Activated T-helper 1 cell treated with anti-CD3 and anti-CD28 coated beads, Interleukin-12 subunit alpha, Interleukin-12 subunit beta, Interleukin-2, Interleukin-4 antibody, amounts not matched to agents 30 ng/mL and 10 ng/mL and 1 ng/mL, durations not matched to agents 14 hours and 24 hours and 36 hours (primary cell): ENCODE results near the gene VPS26A. TPM values are rescaled to one million over a fixed set of nuclear protein-coding genes. Genes with fewer than 3 reads are reported as not detected.

Experiments
- DNase-seq: peaks from one replicate; pipeline ENCODE4 v3.0.0; 2021; ENCODE audit warnings: low spot score
- H3K27ac Mint-ChIP-seq: one replicate; pipeline ENCODE4 v1.8.0; 2021; ENCODE audit warnings: mild to moderate bottlenecking, mixed read lengths
- H3K27me3 Mint-ChIP-seq: one replicate; pipeline ENCODE4 v1.8.0; 2022; ENCODE audit warnings: mild to moderate bottlenecking, moderate library complexity, mixed read lengths; ENCODE audit not compliant: insufficient read depth
- H3K36me3 Mint-ChIP-seq: one replicate; pipeline ENCODE4 v1.8.0; 2021; ENCODE audit warnings: low read depth, mixed read lengths
- H3K4me1 Mint-ChIP-seq: one replicate; pipeline ENCODE4 v1.8.0; 2021; ENCODE audit warnings: low read depth, mixed read lengths
- H3K4me3 Mint-ChIP-seq: one replicate; pipeline ENCODE4 v1.8.0; 2021; ENCODE audit warnings: mild to moderate bottlenecking, moderate library complexity, mixed read lengths
- H3K9me3 Mint-ChIP-seq: one replicate; pipeline ENCODE4 v1.8.0; 2021; ENCODE audit warnings: mixed read lengths
- intact Hi-C: fragments of 100-400 bp; cut with micrococcal nuclease; formaldehyde crosslinking; loops from one replicate; pipeline ENCODE4 v1.15.1; 2024
- total RNA-seq: library from RNA; stranded (reverse); gene quantifications from 2 replicates; pipeline ENCODE4 v1.2.3, GENCODE V29; 2022

VPS26A gene
- total RNA-seq, 1 donor from 2014 or later, result 24.7 TPM

GRCh38 chr10:69201045-69201444 lies 77.1 kb downstream of the VPS26A start:
- H3K27ac Mint-ChIP-seq, result peak overlapping the region; percentile 83
- H3K27me3 Mint-ChIP-seq, result no peaks in the 10 kb centered on the region
- no peak for DNase-seq
- peak overlapping the region; percentile 19 for H3K4me3 Mint-ChIP-seq
- intact Hi-C loops, result no loop called here
- H3K36me3 Mint-ChIP-seq, result peaks cover 29% of the 10 kb centered on the region
- no peaks in the 10 kb centered on the region for H3K9me3 Mint-ChIP-seq
- H3K4me1 Mint-ChIP-seq, result peaks cover 50% of the 10 kb centered on the region

- DNase-seq, result no peak
- Mint-ChIP-seq H3K4me1 (peaks cover 63% of the 10 kb centered on the region), H3K9me3 (no peaks in the 10 kb centered on the region), H3K36me3 (peaks cover 40% of the 10 kb centered on the region), H3K27ac (peak overlapping the region; percentile 82), H3K4me3 (peak overlapping the region; percentile 72), H3K27me3 (no peaks in the 10 kb centered on the region)
- intact Hi-C loops, result no loop called here
Observed at GRCh38 chr10:69202332-69202731, 78.4 kb downstream of the VPS26A start.

GRCh38 chr10:69208761-69209160 lies 84.8 kb downstream of the VPS26A start:
- Mint-ChIP-seq H3K27ac (peak overlapping the region; percentile 27), H3K4me1 (peaks cover 62% of the 10 kb centered on the region), H3K9me3 (no peaks in the 10 kb centered on the region), H3K36me3 (peaks cover 43% of the 10 kb centered on the region), H3K4me3 (no peak overlapping the region), H3K27me3 (no peaks in the 10 kb centered on the region)
- no peak for DNase-seq
- intact Hi-C loops, result no loop called here

- H3K27me3 Mint-ChIP-seq, result no peaks in the 10 kb centered on the region
- intact Hi-C loops, result no loop called here
- H3K27ac Mint-ChIP-seq, result peak overlapping the region; percentile 59
- H3K9me3 Mint-ChIP-seq, result peaks cover 4% of the 10 kb centered on the region
- peak overlapping the region; percentile 13 for H3K4me3 Mint-ChIP-seq
- peaks cover 44% of the 10 kb centered on the region for H3K36me3 Mint-ChIP-seq
- peaks cover 65% of the 10 kb centered on the region for H3K4me1 Mint-ChIP-seq
- no peak for DNase-seq
Observed at GRCh38 chr10:69209787-69210484, 86.0 kb downstream of the VPS26A start.

- Mint-ChIP-seq H3K4me1 (peaks cover 68% of the 10 kb centered on the region), H3K4me3 (no peak overlapping the region), H3K27me3 (no peaks in the 10 kb centered on the region), H3K36me3 (peaks cover 38% of the 10 kb centered on the region), H3K27ac (peak overlapping the region; percentile 30), H3K9me3 (peaks cover 7% of the 10 kb centered on the region)
- intact Hi-C loops, result no loop called here
- DNase-seq, result no peak
Observed at GRCh38 chr10:69211104-69211503, 87.1 kb downstream of the VPS26A start.

GRCh38 chr10:69211524-69211923 lies 87.5 kb downstream of the VPS26A start:
- no peak overlapping the region for H3K27ac Mint-ChIP-seq
- intact Hi-C loops, result no loop called here
- no peaks in the 10 kb centered on the region for H3K27me3 Mint-ChIP-seq
- no peak overlapping the region for H3K4me3 Mint-ChIP-seq
- H3K9me3 Mint-ChIP-seq, result peaks cover 7% of the 10 kb centered on the region
- peaks cover 34% of the 10 kb centered on the region for H3K36me3 Mint-ChIP-seq
- DNase-seq, result no peak
- H3K4me1 Mint-ChIP-seq, result peaks cover 68% of the 10 kb centered on the region

- Mint-ChIP-seq H3K27ac (no peak overlapping the region), H3K4me3 (no peak overlapping the region), H3K36me3 (peaks cover 14% of the 10 kb centered on the region), H3K27me3 (no peaks in the 10 kb centered on the region), H3K4me1 (peaks cover 51% of the 10 kb centered on the region), H3K9me3 (peaks cover 7% of the 10 kb centered on the region)
- intact Hi-C loops, result loop anchor here (2.0 kb wide), 2 partner anchors 33 to 165 kb away; partner anchors contain the start of gene SUPV3L1
- no peak for DNase-seq
Observed at GRCh38 chr10:69213591-69214311, 89.8 kb downstream of the VPS26A start.

- DNase-seq, result no peak
- H3K27ac Mint-ChIP-seq, result peak overlapping the region; percentile 87
- H3K4me3 Mint-ChIP-seq, result peak overlapping the region; percentile 15
- intact Hi-C loops, result loop anchor here (1.0 to 2.0 kb wide), 3 partner anchors 10 to 166 kb away; partner anchors contain the start of gene SUPV3L1
- peaks cover 8% of the 10 kb centered on the region for H3K36me3 Mint-ChIP-seq
- H3K27me3 Mint-ChIP-seq, result no peaks in the 10 kb centered on the region
- peaks cover 7% of the 10 kb centered on the region for H3K9me3 Mint-ChIP-seq
- H3K4me1 Mint-ChIP-seq, result peaks cover 41% of the 10 kb centered on the region
Observed at GRCh38 chr10:69214666-69215131, 90.7 kb downstream of the VPS26A start.

- Mint-ChIP-seq H3K9me3 (peaks cover 7% of the 10 kb centered on the region), H3K27ac (peak overlapping the region; percentile 87), H3K36me3 (peaks cover 5% of the 10 kb centered on the region), H3K4me1 (peaks cover 36% of the 10 kb centered on the region), H3K4me3 (peak overlapping the region; percentile 27), H3K27me3 (no peaks in the 10 kb centered on the region)
- no peak for DNase-seq
- intact Hi-C loops, result loop anchor here (1.0 to 2.0 kb wide), 3 partner anchors 11 to 167 kb away; partner anchors contain the start of gene SUPV3L1
Observed at GRCh38 chr10:69215405-69216171, 91.6 kb downstream of the VPS26A start.

GRCh38 chr10:69216577-69217118 lies 92.7 kb downstream of the VPS26A start:
- H3K4me1 Mint-ChIP-seq, result peaks cover 42% of the 10 kb centered on the region
- H3K9me3 Mint-ChIP-seq, result peaks cover 7% of the 10 kb centered on the region

GRCh38 chr10:69217119-69217754 lies 93.3 kb downstream of the VPS26A start:
- H3K4me1 Mint-ChIP-seq, result peaks cover 48% of the 10 kb centered on the region
- intact Hi-C loops, result no loop called here
- DNase-seq, result no peak
- H3K27me3 Mint-ChIP-seq, result no peaks in the 10 kb centered on the region
- peaks cover 7% of the 10 kb centered on the region for H3K9me3 Mint-ChIP-seq
- peaks cover 5% of the 10 kb centered on the region for H3K36me3 Mint-ChIP-seq
- H3K27ac Mint-ChIP-seq, result no peak overlapping the region
- H3K4me3 Mint-ChIP-seq, result no peak overlapping the region

More at GRCh38 chr10:69216577-69217118, 92.7 kb downstream of the VPS26A start:
- Mint-ChIP-seq H3K36me3 (peaks cover 5% of the 10 kb centered on the region), H3K27me3 (no peaks in the 10 kb centered on the region), H3K4me3 (no peak overlapping the region), H3K27ac (peak overlapping the region; percentile 11)
- intact Hi-C loops, result no loop called here
- DNase-seq, result no peak

- intact Hi-C loops, result no loop called here
- no peak overlapping the region for H3K27ac Mint-ChIP-seq
- peaks cover 59% of the 10 kb centered on the region for H3K4me1 Mint-ChIP-seq
Observed at GRCh38 chr10:69218831-69219230, 94.9 kb downstream of the VPS26A start.

More at GRCh38 chr10:69218831-69219230, 94.9 kb downstream of the VPS26A start:
- Mint-ChIP-seq H3K36me3 (peaks cover 5% of the 10 kb centered on the region), H3K9me3 (peaks cover 7% of the 10 kb centered on the region), H3K27me3 (no peaks in the 10 kb centered on the region), H3K4me3 (no peak overlapping the region)
- DNase-seq, result no peak
